EH (cell line): ENCODE results near the gene CD160.
"Not testable (repeated sequence)": the region's sequence is repeated elsewhere in the genome, so short reads cannot be mapped to it uniquely, and the experiment has no call there.

Source experiments
- DNase-seq: peaks from one replicate; pipeline ENCODE4 v3.0.0-alpha.2; 2015; ENCODE audit warnings: low read depth

CD160 gene

DNA sequence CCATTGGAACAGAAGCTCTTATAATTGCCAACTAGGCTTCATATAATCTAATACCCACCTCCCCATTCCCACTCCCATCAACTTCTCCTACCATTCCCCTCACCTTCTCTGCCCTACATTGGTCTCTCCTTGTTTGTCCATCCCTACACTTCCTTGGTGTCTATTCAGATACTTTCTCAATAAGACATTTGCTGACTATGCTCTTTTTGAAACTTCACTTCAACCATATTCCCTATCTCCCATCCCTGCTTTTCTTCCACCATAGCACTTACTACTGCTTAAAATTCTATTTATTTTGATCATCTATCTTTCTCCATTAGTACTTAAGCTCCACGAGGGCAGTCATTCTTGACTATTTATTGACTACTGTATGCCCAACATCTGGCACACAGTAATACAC is 40.4 kb downstream of the CD160 start:
- DNase-seq: no peak

DNA sequence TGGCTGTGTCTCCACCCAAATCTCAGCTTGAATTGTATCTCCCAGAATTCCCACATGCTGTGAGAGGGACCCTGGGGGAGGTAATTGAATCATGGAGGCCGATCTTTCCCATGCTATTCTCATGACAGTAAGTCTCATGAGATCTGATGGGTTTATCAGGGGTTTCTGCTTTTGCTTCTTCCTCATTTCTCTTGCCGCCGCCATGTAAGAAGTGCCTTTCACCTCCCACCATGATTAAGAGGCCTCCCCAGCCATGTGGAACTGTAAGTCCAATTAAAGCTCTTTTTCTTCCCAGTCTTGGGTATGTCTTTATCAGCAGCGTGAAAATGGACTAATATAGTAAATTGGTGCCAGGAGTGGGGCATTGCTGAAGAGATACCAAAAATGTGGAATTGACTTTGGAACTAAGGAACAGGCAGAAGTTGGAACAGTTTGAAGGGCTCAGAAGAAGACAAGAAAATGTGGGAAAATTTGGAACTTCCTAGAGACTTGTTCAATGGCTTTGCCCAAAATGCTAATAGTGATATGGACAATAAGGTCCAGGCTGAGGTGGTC is 41.2 kb downstream of the CD160 start:
- DNase-seq: not testable (repeated sequence)

DNA sequence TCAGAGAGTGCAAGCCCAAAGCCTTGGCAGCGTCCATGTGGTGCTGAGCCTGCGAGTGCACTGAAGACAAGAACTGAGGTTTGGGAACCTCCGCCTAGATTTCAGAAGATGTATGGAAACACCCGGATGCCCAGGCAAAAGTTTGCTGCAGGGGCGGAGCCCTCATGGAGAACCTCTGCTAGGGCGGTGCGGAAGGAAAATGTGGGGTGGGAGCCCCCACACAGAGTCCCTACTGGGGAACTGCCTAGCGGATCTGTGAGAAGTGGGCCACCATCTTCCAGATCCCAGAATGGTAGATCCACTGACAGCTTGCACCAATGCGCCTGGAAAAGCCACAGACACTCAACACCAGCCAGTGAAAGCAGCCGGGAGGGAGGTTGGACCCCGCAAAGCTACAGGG is 42.2 kb downstream of the CD160 start:
- DNase-seq: not testable (repeated sequence)

- DNase-seq: not testable (repeated sequence)
Observed at GRCh38 chr1:145762001-145762400, 42.7 kb downstream of the CD160 start.

- DNase-seq: not testable (repeated sequence)
Observed at GRCh38 chr1:145764231-145764940, 45.1 kb downstream of the CD160 start.

DNA sequence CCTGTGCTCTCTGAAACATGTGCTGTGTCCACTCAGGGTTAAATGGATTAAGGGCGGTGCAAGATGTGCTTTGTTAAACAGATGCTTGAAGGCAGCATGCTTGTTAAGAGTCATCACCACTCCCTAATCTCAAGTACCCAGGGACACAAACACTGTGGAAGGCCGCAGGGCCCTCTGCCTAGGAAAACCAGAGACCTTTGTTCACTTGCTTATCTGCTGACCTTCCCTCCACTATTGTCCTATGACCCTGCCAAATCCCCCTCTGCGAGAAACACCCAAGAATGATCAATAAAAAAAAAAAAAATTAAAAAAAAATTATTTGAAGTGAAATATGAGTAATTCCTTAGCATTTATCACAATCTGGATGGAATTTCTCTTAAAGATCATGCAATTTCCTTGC is 45.8 kb downstream of the CD160 start:
- not testable (repeated sequence) for DNase-seq

DNA sequence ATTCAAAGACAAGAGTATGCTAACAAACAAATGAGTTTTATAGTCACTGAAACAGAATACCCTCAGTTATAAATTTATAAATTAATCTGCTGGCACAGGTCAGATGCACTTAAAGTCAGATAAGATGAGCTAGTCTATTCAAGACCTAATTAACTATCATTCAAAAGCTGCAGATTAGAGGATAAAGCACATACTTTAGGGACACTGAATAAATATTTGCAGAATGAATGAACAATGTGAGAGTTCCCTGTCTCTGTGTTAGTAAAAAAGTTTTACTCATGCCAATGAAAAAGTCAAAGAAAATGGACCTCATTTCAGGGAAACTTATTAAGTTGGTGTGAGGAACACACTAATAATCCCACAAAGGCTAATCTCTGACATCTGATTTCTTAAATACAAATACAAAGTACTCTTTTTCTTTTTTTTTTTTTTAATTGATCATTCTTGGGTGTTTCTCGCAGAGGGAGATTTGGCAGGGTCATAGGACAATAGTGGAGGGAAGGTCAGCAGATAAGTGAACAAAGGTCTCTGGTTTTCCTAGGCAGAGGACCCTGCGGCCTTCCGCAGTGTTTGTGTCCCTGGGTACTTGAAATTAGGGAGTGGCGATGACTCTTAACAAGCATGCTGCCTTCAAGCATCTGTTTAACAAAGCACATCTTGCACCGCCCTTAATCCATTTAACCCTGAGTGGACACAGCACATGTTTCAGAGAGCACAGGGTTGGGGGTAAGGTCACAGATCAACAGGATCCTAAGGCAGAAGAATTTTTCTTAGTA is 46.5 kb downstream of the CD160 start:
- DNase-seq: peak; percentile 53

DNA sequence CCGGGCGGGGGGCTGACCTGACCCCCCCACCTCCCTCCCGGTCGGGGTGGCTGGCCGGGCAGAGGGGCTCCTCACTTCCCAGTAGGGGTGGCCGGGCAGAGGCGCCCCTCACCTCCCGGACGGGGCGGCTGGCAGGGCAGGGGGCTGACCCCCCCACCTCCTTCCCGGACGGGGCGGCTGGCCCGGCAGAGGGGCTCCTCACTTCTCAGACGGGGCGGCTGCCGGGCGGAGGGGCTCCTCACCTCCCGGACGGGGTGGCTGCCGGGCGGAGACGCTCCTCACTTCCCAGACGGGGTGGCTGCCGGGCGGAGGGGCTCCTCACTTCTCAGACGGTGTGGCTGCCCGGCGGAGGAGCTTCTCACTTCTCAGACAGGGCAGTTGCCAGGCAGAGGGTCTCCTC is 47.6 kb downstream of the CD160 start:
- DNase-seq: not testable (repeated sequence)

- DNase-seq: not testable (repeated sequence)
Observed at GRCh38 chr1:145768004-145768403, 48.7 kb downstream of the CD160 start.

GRCh38 chr1:145771056-145771455 is 51.8 kb downstream of the CD160 start:
- DNase-seq: no peak

DNA sequence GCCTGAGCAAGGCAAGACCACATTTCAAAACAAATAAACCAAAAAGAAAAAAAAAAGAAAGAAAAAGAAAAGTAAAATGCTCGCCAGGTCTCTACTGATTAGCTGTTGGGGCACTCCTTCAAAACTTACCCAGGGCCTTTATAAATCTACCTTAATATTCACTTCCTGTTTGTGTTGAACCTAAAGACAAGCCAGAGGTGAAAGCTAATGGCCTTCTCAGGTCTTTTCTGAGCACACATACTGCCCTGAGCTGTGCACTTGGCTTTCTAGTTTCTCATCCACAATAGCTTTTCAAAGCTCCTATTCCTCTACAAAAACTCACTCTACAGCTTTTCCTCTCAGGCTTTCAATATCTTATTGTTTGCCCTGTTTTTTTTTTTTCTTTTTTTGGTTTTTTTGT is 54.1 kb downstream of the CD160 start:
- no peak for DNase-seq

GRCh38 chr1:145777357-145778145 is 58.3 kb downstream of the CD160 start:
- DNase-seq: no peak

- DNase-seq: no peak
Observed at GRCh38 chr1:145778146-145778540, 58.8 kb downstream of the CD160 start.

- DNase-seq: peak; percentile 90
Observed at GRCh38 chr1:145782272-145783099, 63.2 kb downstream of the CD160 start.

GRCh38 chr1:145784409-145784808 is 65.1 kb downstream of the CD160 start:
- DNase-seq: peak; percentile 29

DNA sequence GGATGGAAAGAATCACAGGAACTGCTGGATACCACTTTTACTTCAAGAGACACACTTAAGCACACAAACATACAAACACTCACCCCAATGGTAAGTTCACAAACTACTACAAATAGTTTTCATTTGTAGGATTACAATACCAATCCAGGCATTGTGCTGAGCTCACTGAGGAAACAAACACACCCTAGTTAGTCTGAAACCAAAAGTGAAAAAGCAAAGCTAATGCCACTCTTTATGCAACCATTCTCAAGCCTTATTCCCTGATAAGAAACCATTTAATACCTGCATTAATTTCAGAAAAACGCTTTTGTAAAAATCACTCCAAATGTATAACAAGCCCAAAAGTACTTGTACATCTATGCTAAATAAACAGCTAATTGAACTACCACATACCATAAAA is 66.2 kb downstream of the CD160 start:
- peak; percentile 11 for DNase-seq

DNA sequence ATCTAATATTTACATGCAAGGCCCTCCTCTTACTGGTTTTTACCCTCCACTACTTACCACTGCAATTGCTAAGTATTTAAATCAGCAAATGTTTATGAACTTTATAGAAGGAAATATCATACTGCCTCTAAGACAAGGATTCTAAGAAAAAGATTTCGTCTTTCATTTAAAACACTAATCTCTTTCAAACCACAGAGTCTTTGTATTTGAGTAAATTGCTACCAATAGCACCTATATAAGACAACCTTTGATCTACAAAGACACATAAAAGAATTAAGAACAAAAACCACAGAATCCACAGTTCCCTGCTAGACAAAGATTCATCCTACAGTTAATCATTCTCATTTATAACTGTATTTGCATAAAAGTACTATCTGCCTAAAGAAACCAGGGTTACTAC is 67.0 kb downstream of the CD160 start:
- no peak for DNase-seq

- no peak for DNase-seq
Observed at GRCh38 chr1:145788580-145788979, 69.3 kb downstream of the CD160 start.
